ENCODE measurements around the gene MON1B.
"Not testable (repeated sequence)": the region's sequence is repeated elsewhere in the genome, so short reads cannot be mapped to it uniquely, and the experiment has no call there.

MON1B gene

GRCh38 chr16:77190478-77191258 lies at the start of gene MON1B:
MON1B (plus strand) TSS chr16:77191190; CDS start chr16:77191486, 296 bp downstream.
- DNase-seq: peak; percentile 96

- no peak for DNase-seq
Measured at GRCh38 chr16:77143364-77143763, 47.6 kb upstream of the MON1B start.

GRCh38 chr16:77148121-77148520 lies 42.9 kb upstream of the MON1B start:
- no peak for DNase-seq

GRCh38 chr16:77157346-77158058 lies 33.5 kb upstream of the MON1B start:
- DNase-seq: no peak

GRCh38 chr16:77158293-77158692 lies 32.7 kb upstream of the MON1B start:
- no peak for DNase-seq

- no peak for DNase-seq
Measured at GRCh38 chr16:77165006-77165405, 26.0 kb upstream of the MON1B start.

GRCh38 chr16:77165536-77166236 lies 25.3 kb upstream of the MON1B start:
- not testable (repeated sequence) for DNase-seq

GRCh38 chr16:77166726-77167125 lies 24.3 kb upstream of the MON1B start:
- DNase-seq: no peak

GRCh38 chr16:77168901-77169300 lies 22.1 kb upstream of the MON1B start:
- no peak for DNase-seq

- DNase-seq: peak; percentile 60
Measured at GRCh38 chr16:77169650-77170236, 21.2 kb upstream of the MON1B start.

- DNase-seq: no peak
Measured at GRCh38 chr16:77170805-77171204, 20.2 kb upstream of the MON1B start.

GRCh38 chr16:77171745-77172635 lies 19.0 kb upstream of the MON1B start:
- DNase-seq: peak; percentile 58

- no peak for DNase-seq
Measured at GRCh38 chr16:77172951-77173350, 18.0 kb upstream of the MON1B start.

- DNase-seq: no peak
Measured at GRCh38 chr16:77183137-77183536, 7.9 kb upstream of the MON1B start.

GRCh38 chr16:77186298-77186697 lies 4.7 kb upstream of the MON1B start:
- DNase-seq: not testable (repeated sequence)

GRCh38 chr16:77190190-77190477 lies 856 bp upstream of the MON1B start:
- DNase-seq: peak; percentile 25

GRCh38 chr16:77191259-77191969 lies 424 bp downstream of the MON1B start:
- peak; percentile 31 for DNase-seq

GRCh38 chr16:77193377-77193776 lies 2.4 kb downstream of the MON1B start:
- no peak for DNase-seq

- no peak for DNase-seq
Measured at GRCh38 chr16:77194295-77195231, 3.6 kb downstream of the MON1B start.

- DNase-seq: no peak
Measured at GRCh38 chr16:77195411-77195810, 4.4 kb downstream of the MON1B start.

- DNase-seq: no peak
Measured at GRCh38 chr16:77197747-77198146, 6.8 kb downstream of the MON1B start.
